ENCODE data around the gene CD200. TPM values are rescaled to one million over a fixed set of nuclear protein-coding genes. Genes with fewer than 3 reads are reported as not detected.

Gene CD200
- total RNA-seq, 1 donor = 3.3 TPM

DNA sequence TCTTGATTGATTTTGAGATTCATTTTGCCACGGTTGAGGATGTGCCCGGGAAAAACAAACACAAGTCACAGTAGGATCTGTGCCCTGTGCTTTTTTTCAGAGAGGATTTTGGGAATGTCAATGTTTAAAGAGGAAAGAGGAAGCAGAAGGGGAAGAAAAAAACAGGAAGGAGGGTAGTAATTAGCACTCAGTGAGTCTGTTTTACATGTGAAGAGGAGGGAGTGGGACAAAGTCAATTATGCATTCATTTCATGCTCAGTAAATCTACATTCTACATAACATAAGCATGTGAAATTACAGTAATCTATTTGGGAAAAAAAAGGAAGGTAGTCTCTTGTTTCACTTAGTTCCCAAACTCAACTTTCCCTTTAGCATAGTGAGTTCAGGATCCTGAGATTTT is 18.3 kb upstream of the CD200 start:
- DNase-seq (ENCODE audit: low read depth) = no peak
- TF ChIP-seq, protein P1, sequence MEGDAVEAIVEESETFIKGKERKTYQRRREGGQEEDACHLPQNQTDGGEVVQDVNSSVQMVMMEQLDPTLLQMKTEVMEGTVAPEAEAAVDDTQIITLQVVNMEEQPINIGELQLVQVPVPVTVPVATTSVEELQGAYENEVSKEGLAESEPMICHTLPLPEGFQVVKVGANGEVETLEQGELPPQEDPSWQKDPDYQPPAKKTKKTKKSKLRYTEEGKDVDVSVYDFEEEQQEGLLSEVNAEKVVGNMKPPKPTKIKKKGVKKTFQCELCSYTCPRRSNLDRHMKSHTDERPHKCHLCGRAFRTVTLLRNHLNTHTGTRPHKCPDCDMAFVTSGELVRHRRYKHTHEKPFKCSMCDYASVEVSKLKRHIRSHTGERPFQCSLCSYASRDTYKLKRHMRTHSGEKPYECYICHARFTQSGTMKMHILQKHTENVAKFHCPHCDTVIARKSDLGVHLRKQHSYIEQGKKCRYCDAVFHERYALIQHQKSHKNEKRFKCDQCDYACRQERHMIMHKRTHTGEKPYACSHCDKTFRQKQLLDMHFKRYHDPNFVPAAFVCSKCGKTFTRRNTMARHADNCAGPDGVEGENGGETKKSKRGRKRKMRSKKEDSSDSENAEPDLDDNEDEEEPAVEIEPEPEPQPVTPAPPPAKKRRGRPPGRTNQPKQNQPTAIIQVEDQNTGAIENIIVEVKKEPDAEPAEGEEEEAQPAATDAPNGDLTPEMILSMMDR (IDR thresholded peaks at IDR 0.05; ENCODE audit: insufficient read depth, low read length) = no peak
- H3K4me3 ChIP-seq (ENCODE audit: low read depth, low read length) = no peak overlapping the region

DNA sequence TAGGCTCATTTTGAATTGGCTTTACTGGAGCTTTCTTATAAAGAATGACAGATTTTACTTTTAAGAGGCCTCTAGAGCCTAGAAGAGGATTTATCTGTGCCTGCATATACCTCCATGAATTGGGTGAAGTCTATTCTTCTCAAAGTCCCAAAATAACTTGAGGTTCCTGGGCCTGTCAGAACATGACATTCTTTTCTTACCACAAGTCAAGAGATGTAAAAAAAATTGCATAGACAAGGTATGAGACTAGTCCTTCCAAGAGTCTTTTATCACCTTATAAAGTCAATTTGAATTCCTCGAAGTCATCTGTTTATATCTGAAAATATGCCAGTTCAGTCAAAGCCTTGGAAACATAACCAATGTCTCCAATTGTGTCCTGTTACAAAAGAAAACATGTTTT is 17.2 kb upstream of the CD200 start:
- DNase-seq (ENCODE audit: low read depth) = no peak
- TF ChIP-seq, protein P1 (IDR thresholded peaks at IDR 0.05; ENCODE audit: insufficient read depth, low read length) = no peak
- H3K4me3 ChIP-seq (ENCODE audit: low read depth, low read length) = no peak overlapping the region

DNA sequence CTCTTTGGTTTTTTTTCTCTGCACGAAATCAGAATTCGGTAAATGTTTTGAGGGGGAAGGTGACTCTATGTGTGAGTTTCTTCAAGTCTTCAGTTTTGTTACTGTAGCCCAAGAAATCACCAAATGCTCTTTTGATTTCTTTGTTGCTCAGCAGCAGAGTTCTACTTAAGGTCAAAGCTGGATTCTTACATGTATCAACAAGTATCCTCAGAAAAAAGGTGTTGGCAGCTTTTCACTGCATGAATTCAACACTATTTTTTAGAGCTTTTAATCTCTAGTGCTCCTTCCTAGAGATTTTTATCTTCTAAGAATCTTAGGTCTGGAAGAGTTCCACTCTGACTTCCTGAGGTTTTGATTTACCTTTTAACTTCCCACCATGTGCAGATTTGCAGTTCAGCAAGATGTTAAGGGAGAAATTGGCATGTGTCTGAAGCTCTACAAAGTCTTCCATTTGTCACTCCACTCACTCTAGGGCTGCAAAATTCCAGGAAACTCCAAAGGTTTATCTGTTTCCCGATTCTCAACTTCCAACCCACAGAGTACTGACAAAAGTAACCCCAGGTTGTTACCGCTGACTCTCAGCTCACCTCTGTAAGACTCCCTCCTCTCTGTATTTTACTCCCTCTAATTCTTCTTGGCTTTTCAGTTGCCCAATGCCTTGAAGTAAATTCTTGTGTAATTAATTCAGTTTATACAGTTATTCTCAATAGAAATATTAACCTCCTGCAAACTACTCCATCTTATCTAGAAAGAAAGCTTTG is 13.3 kb upstream of the CD200 start:
- H3K4me3 ChIP-seq (ENCODE audit: low read depth, low read length) = no peak overlapping the region
- TF ChIP-seq, protein P1 (IDR thresholded peaks at IDR 0.05; ENCODE audit: insufficient read depth, low read length) = no peak
- DNase-seq (ENCODE audit: low read depth) = peak; percentile 18

DNA sequence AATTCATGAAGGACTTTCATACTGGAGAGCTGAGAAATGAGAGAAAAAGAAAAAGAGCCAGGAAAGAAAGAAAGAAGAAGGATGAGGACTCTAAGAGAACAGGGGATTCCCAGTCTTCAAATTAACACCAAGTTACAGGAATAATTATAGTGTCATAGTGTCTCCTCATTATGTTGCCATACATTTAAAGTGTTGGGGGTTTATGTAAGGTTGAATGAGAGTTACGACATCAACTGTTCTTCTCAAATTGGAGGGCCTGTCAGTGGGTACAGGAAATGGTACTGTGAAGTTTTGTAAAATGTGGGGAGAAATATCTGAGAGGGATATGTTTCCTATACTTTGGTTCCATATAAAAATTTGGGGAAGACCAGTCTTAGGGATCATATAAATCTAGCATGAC is 12.3 kb upstream of the CD200 start:
- H3K4me3 ChIP-seq (ENCODE audit: low read depth, low read length) = no peak overlapping the region
- DNase-seq (ENCODE audit: low read depth) = no peak
- TF ChIP-seq, protein P1 (IDR thresholded peaks at IDR 0.05; ENCODE audit: insufficient read depth, low read length) = no peak

DNA sequence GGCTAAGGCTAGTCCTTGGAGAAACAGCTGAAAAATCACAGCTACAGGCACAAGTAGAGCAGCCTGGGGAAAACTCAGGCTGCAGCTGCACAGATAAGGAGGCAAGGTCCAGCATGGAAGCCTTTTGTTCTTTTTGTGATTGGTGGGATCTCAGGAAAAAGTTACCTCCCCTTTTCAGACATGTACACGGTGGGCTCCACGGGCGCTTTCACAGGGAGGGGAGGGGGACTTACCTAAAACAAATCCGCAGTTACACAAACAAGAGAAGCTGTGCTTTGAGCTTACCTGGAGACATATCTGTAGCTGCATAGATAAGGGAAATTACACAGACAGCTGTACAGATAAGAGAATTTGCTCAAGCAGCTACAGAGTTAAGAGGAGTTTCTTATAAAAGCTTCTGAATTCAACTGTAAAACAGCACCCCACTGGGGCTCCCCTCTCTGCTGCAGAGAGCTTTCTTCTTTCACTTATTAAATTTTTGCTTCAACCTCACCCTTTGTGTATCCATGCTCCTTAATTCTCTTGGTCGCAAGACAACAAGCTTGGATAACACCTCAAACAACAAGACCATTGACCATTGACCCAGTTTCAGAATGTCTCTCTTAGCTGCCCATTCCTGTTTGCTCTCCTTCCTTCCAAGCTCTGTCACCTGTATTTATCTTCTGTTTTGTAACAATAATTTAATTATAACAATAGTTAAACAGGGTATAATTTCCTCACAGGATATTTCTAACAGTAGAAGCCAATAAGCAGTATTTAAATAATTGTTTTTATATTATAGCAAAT is 10.9 kb upstream of the CD200 start:
- no peak overlapping the region for H3K4me3 ChIP-seq (ENCODE audit: low read depth, low read length)
- TF ChIP-seq, protein P1 (IDR thresholded peaks at IDR 0.05; ENCODE audit: insufficient read depth, low read length) = no peak
- DNase-seq (ENCODE audit: low read depth) = no peak

DNA sequence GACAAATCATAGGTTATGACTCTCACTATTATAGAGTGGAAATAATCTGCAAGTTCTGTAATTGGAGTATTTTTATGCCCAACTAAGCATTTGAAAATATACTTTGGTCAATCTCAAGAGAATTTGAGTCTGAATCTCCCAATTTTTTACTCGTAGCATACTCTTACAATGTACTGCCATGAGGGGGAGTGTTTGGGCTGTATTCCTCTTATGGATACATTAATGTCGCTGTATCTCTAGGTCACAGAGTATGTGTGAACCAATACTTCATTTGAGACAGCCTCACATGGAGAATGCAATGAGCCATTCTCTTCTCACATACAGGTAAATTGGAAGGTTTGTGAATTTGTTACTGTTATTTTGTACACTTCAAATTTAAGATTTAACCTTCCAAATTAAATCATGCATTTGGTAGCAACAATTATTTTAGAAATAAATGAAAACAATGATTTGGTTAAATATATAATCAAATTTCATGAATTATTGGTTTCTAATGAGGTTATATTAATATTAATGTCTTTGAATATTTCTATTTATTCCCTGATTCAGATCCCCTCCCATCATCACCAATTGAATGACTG is 5.5 kb upstream of the CD200 start:
- peak; percentile 86 for DNase-seq (ENCODE audit: low read depth)
- H3K4me3 ChIP-seq (ENCODE audit: low read depth, low read length) = no peak overlapping the region
- TF ChIP-seq, protein P1 (IDR thresholded peaks at IDR 0.05; ENCODE audit: insufficient read depth, low read length) = peak; percentile 81
